Ureter (tissue), 1 donor: Measurements from ENCODE around the gene PRKG1. TPM values are rescaled to one million over a fixed set of nuclear protein-coding genes. Genes with fewer than 3 reads are reported as not detected.
"Not testable (repeated sequence)": the region's sequence is repeated elsewhere in the genome, so short reads cannot be mapped to it uniquely, and the experiment has no call there.

Experiments used
- DNase-seq: peaks from one replicate; pipeline ENCODE4 v3.0.0-alpha.2; 2020; ENCODE audit warnings: low spot score
- total RNA-seq: library from RNA; stranded (reverse); gene quantifications from one replicate; pipeline ENCODE4 v1.2.4, GENCODE V29; 2023
- donor health status: DM: yes; HTN: yes; CAD: no.

Gene PRKG1
- total RNA-seq, 1 donor from 2014 or later = 25.4 TPM

- DNase-seq = no peak
These were observed 674.7 kb downstream of the PRKG1 start for GRCh38 chr10:51748959-51749358.

GRCh38 chr10:51758366-51758765 is 684.1 kb downstream of the PRKG1 start:
- no peak for DNase-seq

GRCh38 chr10:51758838-51759237 is 684.6 kb downstream of the PRKG1 start:
- DNase-seq = not testable (repeated sequence)

DNA sequence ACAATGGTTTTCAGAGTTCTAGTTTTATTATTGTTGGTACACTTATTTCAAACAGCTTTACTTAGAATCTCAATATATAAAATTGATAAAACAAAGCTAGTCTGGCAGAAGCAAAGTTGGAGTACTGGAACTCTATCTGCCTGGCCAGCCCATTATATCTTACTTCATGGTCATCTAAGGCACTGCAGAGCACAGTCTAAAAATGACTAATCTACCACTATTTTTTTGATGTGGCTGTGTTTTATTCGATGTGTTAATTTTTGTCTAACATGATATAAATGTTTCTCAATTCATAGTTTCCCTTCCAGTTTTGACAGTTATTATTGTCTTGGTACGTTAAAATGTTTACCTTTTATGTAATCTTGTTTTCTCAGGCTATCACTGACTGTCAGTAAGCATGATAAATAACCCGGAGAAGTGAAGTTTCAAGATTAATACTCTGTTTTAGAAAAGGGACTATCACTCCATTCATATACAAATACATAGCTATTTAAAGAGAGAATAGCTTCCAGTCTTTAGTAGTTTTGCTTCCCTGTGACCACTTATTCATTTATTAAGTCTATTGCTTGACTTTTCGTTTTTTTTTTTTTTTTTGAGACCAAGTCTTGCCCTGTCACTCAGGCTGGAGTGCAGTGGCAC is 685.7 kb downstream of the PRKG1 start:
- DNase-seq = no peak

- no peak for DNase-seq
These were observed 686.8 kb downstream of the PRKG1 start for GRCh38 chr10:51760864-51761640.

DNA sequence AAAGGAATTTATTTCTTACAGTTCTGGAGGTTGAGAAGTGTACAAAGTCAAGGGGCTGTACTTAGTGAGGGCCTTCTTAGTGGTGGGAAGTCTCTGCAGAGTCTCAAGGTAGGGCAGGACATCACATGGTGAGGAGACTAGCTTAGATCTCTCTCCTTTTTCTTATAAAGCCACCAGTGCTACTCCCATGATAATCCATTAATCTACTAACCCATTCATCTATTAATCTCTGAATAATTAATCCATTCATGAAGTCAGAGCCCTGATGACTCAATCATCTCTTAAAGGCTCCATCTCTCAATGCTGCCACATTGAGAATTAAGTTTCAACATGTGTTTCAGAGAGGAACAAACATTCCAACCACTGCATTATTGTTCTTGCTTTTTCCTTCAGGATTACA is 689.5 kb downstream of the PRKG1 start:
- no peak for DNase-seq

DNA sequence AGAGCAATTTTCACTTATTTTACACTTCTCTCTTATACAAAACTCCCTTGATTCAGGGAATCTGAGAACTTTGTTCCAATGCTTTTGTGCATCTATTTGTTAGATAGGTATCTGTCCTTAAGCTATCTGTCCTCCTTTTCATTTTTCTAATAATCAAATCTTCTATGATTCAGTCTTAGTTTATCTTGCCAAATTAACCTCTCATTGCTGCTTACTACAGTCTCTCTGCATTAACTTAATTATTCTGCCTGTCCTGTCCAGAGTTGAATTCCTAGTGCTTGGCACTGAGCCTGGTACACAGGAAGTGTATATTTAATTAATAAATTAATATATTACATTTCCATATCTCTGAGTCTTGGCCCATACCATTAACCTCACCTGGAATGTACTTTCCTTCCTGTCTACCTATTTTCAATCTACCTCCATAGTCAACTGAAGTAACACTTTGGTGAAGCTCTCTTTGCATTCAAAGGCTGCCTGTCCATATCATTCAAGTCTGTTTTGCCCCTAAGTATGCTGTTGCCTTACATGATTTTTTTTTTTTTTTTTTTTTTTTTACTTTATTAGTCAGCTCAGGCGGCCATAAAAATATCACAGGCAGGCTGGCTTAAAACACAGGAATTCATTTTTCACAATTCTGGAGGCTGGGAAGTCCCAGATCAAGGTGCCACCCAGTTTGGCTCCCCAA is 691.1 kb downstream of the PRKG1 start:
- no peak for DNase-seq

DNA sequence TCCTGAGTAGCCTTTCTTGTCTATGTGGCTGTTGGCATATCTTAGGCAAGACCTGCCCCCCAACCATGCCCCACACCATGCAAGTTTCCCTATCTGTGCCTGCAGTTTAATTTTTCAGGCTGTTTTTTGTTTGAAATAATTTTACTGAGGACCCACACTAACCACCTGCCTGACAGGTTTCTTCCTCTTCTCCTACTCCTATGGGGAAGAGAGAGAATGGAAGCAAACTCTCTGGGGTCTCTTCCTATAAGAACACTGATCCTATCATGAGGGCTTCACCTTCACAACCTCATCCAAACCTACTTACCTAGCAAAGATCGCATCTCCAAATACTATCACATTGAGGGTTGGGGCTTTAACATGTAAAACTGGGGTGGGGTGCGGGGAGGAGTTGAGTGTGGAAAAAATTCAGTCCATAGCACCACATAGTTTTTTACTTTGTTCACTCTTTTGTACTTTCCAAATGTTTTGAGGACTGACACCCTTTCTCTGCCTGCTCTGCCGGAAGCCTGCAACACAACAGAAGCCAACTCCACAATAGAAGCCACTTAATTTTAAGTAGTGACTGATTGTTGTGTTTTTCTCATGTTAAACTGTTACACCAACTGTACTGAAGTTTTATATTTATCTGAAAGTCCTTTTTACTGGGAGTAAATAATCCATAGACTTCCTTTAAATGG is 692.3 kb downstream of the PRKG1 start:
- DNase-seq = no peak

GRCh38 chr10:51767103-51767763 is 692.9 kb downstream of the PRKG1 start:
- DNase-seq = no peak

DNA sequence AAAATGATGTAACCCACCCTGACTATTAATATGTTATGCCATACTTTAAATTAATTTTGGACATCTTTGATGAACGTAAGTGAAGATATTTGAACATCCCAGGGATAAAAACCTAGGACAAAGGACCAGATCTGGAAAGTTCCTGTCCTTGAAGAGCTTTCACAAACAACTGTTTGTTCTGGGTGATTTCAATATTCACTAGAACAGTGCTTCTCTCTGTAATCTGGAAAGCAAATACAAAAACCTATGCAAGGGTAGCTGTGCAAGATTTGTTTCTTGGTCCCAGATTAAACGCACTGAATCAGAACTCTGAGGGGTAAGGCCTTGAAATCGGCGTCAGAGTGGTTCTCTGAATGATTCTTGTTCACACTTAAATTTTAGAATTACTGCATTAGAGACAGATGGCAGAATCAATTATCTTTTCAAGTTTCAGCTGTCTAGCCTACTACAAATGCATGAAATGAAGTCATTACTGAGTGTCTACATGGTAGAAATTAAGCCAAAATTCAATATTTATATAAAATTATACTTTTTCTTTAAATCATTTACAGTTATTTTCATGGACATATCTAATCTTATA is 694.7 kb downstream of the PRKG1 start:
- no peak for DNase-seq

DNA sequence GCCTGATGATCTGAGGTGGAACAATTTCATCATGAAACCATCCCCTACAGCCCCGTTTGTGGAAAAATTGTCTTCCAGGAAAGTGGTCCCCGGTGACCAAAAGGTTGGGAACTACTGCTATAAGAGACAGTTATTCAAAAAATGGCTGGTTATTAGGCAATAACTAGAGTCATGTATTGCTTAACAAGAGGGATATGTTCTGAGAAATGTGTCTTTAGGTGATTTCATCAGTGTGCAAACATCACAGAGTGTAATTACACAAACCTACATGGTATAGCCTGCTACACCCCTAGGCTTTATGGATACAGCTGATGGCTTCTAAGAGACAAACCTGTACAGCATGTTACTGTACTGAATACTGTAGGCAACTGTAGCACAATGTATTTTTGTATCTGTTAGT is 696.4 kb downstream of the PRKG1 start:
- no peak for DNase-seq

- DNase-seq = no peak
These were observed 698.1 kb downstream of the PRKG1 start for GRCh38 chr10:51772387-51772786.

GRCh38 chr10:51773681-51774080 is 699.4 kb downstream of the PRKG1 start:
- DNase-seq = no peak

DNA sequence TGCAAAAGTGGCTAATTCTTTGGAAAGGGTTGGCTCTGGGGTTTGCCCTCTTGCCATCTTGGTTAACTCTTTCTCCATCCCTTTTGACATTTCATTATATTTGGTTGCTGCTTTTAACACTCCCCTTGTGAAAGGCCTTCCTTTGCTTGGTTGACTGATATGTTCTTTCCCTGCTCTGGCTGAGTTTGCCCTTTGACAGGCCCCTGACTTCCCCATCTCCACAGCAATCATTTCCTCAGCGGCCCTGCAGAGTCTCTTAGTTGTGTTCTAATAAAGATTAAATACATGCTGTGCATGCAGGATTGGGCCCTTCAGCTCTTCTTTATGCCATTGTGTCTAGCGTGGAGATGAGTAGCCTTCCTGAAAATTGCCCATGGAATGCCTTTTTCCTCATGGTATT is 709.7 kb downstream of the PRKG1 start:
- DNase-seq = no peak

DNA sequence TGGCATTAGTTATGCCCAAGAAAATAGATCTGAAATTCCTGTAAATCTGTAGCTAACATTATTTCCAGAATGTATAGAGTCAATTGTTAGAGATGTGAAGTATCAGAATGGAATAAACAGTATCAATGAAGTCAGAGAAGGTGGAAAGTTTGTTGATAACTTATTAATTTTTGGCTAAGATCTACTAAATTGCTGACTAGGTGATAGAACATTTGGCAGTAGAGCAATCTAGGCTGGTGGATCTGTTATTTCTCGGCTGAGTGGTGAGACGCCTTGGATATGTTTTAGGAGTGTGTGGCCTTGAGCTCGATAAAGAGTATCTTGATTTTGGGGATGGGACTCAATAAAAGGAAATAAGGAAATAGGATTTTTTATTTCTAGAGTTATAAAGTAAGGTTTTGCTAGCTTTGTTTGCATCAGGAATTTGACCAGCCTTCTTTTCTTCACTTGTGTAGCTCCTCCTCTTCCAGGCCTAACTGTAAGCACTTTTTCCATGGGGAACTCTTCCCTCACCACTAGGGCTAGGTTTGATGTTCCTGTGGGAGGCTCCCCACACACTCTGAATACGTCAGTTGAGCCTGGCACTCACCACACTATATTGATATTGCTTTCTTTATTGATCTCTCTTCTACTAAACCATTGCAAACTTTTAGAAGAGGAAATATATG is 711.9 kb downstream of the PRKG1 start:
- no peak for DNase-seq

DNA sequence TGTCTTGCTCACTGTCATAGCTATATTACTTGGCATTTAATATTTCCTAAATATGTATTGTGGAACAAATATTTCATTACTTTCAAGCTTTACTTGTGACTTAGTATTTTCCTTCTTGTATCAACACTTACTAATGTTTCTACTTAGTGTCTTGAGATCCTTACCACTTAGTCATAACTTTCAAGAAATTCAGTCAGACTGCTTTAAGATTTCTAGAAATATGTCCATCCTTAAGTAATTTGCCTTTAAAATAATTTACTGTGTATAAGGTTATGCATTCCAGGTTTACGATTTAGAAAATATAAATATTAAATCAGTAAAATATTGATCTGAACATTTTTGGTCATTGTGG is 712.4 kb downstream of the PRKG1 start:
- no peak for DNase-seq

GRCh38 chr10:51788273-51788672 is 714.0 kb downstream of the PRKG1 start:
- no peak for DNase-seq

GRCh38 chr10:51789118-51789517 is 714.8 kb downstream of the PRKG1 start:
- no peak for DNase-seq

DNA sequence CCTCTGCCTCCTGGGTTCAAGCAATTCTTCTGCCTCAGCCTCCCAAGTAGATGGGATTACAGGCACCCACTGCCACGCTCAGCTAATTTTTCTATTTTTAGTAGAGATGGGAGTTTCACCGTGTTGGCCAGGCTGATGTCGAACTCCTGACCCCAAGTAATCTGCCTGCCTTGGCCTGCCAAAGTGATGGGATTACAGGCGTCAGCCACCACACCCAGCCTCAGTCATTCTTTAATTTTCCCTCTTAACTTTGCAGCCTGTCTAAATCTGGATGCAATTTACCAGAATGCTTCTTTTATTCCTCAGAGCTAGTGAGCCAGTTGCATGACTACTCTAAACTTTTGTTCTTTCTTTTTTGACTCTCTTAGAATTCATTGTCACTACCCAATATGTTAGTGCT is 715.6 kb downstream of the PRKG1 start:
- DNase-seq = no peak

- DNase-seq = no peak
These were observed 718.4 kb downstream of the PRKG1 start for GRCh38 chr10:51792678-51793077.

- DNase-seq = no peak
These were observed 725.8 kb downstream of the PRKG1 start for GRCh38 chr10:51800121-51800520.
